ENCODE measurements around the gene DGKB.

DNA sequence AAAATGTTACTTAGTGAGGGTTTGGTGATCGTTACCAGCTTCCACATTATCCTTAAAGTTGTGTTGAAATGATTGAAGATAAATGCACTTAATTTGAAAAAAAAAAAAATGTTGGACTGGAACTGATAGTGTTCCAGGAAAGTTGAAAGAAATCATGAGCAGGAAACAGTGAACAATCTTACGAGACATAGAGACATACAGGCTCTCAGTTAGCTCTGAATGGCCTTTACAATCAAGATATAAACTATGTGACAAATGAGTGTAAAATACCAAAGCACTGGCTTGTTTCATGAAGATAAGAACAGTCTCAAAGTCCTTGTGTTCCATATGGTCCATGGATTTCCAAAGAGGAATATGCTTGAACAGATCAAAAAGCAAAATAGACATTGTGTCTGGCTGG lies 483.0 kb downstream of the DGKB start:
- TF ChIP-seq, protein P1, sequence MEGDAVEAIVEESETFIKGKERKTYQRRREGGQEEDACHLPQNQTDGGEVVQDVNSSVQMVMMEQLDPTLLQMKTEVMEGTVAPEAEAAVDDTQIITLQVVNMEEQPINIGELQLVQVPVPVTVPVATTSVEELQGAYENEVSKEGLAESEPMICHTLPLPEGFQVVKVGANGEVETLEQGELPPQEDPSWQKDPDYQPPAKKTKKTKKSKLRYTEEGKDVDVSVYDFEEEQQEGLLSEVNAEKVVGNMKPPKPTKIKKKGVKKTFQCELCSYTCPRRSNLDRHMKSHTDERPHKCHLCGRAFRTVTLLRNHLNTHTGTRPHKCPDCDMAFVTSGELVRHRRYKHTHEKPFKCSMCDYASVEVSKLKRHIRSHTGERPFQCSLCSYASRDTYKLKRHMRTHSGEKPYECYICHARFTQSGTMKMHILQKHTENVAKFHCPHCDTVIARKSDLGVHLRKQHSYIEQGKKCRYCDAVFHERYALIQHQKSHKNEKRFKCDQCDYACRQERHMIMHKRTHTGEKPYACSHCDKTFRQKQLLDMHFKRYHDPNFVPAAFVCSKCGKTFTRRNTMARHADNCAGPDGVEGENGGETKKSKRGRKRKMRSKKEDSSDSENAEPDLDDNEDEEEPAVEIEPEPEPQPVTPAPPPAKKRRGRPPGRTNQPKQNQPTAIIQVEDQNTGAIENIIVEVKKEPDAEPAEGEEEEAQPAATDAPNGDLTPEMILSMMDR (optimal IDR thresholded peaks at IDR 0.05 in 1 of 3, IDR thresholded peaks at IDR 0.05 in 1 of 3, conservative IDR thresholded peaks at IDR 0.05 in 1 of 3; ENCODE audit: extremely low read depth in 1 of 3, insufficient read depth in 2 of 3, low read length in 3 of 3): no peak
- TF ChIP-seq EZH2 (IDR thresholded peaks at IDR 0.05; ENCODE audit: low read length): no peak

All from keratinocyte (primary cell).